ENCODE measurements around the gene LRRC10. TPM values are rescaled to one million over a fixed set of nuclear protein-coding genes. Genes with fewer than 3 reads are reported as not detected.

The LRRC10 gene
- not detected in 2 replicates for total RNA-seq

GRCh38 chr12:69610729-69611128 lies at the start of gene LRRC10:
TSS of gene LRRC10 (minus strand) at chr12:69610907. CDS start at chr12:69610838, 69 bp downstream.

GRCh38 chr12:69585189-69586062 lies 25.3 kb downstream of the LRRC10 start, which contains the start of gene CCT2:
TSS of gene CCT2 (plus strand) at chr12:69585459. CDS start at chr12:69585522, 63 bp downstream.

Other genes starting within 250 kb of the LRRC10 start
- 24.7 and 34.5 TPM in 2 replicates for gene FRS2, start 140.5 kb downstream of the LRRC10 start, total RNA-seq
- 141 and 178 TPM in 2 replicates for gene CCT2, start 25.4 kb downstream of the LRRC10 start, total RNA-seq
- under 0.01 TPM in 1 of 2 replicates, not detected in the other for gene BEST3, start 88.4 kb upstream of the LRRC10 start, total RNA-seq
- gene RAB3IP, start 128.0 kb upstream of the LRRC10 start, total RNA-seq, result 1.3 and 2.1 TPM in 2 replicates
- 0.06 TPM in 1 of 2 replicates, not detected in the other for gene MYRFL, start 214.3 kb upstream of the LRRC10 start, total RNA-seq